MCF 10A (cell line): ENCODE results near the gene GPR108. TPM values are rescaled to one million over a fixed set of nuclear protein-coding genes. Genes with fewer than 3 reads are reported as not detected.
A peak's percentile ranks its signal among the peaks of the same experiment; 100 is the strongest.

ENCODE experiments used
- BruUV-seq: library from RNA; stranded (reverse); fragments of 400-500 nt; replicated peaks from 2 replicates; lab custom pipeline; 2021; lab: Mats Ljungman, UMichigan
- CTCF ChIA-PET: fragments of 300-600 bp; sonication (Branson Sonifier 250); formaldehyde crosslinking; extraction: SDS; loops from one replicate; lab custom pipeline; 2021; ENCODE audit warnings: antibody characterized with exemption, inconsistent platforms; lab: Yijun Ruan, JAX
- POLR2A ChIA-PET: fragments of 300-600, 350-650 bp; sonication (Branson Sonifier 250); formaldehyde crosslinking; extraction: SDS; loops from one replicate; lab custom pipeline; 2020; ENCODE audit warnings: antibody characterized with exemption, inconsistent platforms; lab: Yijun Ruan, JAX
- DNase-seq: peaks from one replicate; pipeline ENCODE4 v3.0.0-alpha.2; 2018; ENCODE audit not compliant: unreplicated experiment
- H3K27ac Mint-ChIP-seq: one replicate; pipeline ENCODE4 v1.8.0; 2022; ENCODE audit warnings: mild to moderate bottlenecking, low read depth, mixed read lengths; ENCODE audit not compliant: unreplicated experiment
- H3K27me3 Mint-ChIP-seq: one replicate; pipeline ENCODE4 v1.8.0; 2022; ENCODE audit warnings: mixed read lengths; ENCODE audit not compliant: insufficient read depth, unreplicated experiment
- H3K36me3 Mint-ChIP-seq: one replicate; pipeline ENCODE4 v1.8.0; 2022; ENCODE audit warnings: mild to moderate bottlenecking, moderate library complexity, mixed read lengths; ENCODE audit not compliant: insufficient read depth, unreplicated experiment
- H3K4me1 Mint-ChIP-seq: one replicate; pipeline ENCODE4 v1.8.0; 2022; ENCODE audit warnings: mixed read lengths; ENCODE audit not compliant: insufficient read depth, unreplicated experiment
- H3K4me3 Mint-ChIP-seq: one replicate; pipeline ENCODE4 v1.8.0; 2022; ENCODE audit warnings: mild to moderate bottlenecking, moderate library complexity, mixed read lengths; ENCODE audit not compliant: unreplicated experiment
- H3K9me3 Mint-ChIP-seq: one replicate; pipeline ENCODE4 v1.8.0; 2022; ENCODE audit warnings: mixed read lengths; ENCODE audit not compliant: unreplicated experiment
- intact Hi-C: fragments of 100-400 bp; cut with micrococcal nuclease; formaldehyde crosslinking; loops from 2 replicates; pipeline ENCODE4 v1.14.1; 2022
- total RNA-seq: library from RNA; stranded (reverse); gene quantifications from 2 replicates; pipeline ENCODE4 v1.2.3, GENCODE V29; 2022
- TF ChIP-seq, protein P1 (sequence below): fragments of 200-600 bp; IDR thresholded peaks from one replicate; pipeline ENCODE4 v1.8.0; 2022; ENCODE audit warnings: antibody characterized with exemption, mild to moderate bottlenecking; ENCODE audit not compliant: unreplicated experiment

Gene GPR108
- total RNA-seq, 1 experiment from 2014 or later, result 115 TPM

GRCh38 chr19:6734096-6734696 lies 3.2 kb downstream of the GPR108 start:
- ChIA-PET POLR2A (interaction anchor here (10.5 kb wide), 1 partner anchor 11 kb away, joined by 189 read pairs; the partner anchor contains the start of gene C3), CTCF (interaction anchor here (0.9 to 2.5 kb wide), 2 partner anchors 11 to 130 kb away, joined by 4 to 12 read pairs; no protein-coding TSS in a partner anchor)
- H3K36me3 Mint-ChIP-seq, result peaks cover 34% of the 10 kb centered on the region
- TF ChIP-seq, protein P1, sequence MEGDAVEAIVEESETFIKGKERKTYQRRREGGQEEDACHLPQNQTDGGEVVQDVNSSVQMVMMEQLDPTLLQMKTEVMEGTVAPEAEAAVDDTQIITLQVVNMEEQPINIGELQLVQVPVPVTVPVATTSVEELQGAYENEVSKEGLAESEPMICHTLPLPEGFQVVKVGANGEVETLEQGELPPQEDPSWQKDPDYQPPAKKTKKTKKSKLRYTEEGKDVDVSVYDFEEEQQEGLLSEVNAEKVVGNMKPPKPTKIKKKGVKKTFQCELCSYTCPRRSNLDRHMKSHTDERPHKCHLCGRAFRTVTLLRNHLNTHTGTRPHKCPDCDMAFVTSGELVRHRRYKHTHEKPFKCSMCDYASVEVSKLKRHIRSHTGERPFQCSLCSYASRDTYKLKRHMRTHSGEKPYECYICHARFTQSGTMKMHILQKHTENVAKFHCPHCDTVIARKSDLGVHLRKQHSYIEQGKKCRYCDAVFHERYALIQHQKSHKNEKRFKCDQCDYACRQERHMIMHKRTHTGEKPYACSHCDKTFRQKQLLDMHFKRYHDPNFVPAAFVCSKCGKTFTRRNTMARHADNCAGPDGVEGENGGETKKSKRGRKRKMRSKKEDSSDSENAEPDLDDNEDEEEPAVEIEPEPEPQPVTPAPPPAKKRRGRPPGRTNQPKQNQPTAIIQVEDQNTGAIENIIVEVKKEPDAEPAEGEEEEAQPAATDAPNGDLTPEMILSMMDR, result no peak
- peaks cover 24% of the 10 kb centered on the region for H3K4me1 Mint-ChIP-seq
- no peak for DNase-seq
- H3K9me3 Mint-ChIP-seq, result no peaks in the 10 kb centered on the region
- no peaks in the 10 kb centered on the region for H3K27me3 Mint-ChIP-seq
- BruUV-seq, result no TSS peak
- H3K27ac Mint-ChIP-seq, result peak overlapping the region; percentile 61
- intact Hi-C loops, result no loop called here
- no peak overlapping the region for H3K4me3 Mint-ChIP-seq

DNA sequence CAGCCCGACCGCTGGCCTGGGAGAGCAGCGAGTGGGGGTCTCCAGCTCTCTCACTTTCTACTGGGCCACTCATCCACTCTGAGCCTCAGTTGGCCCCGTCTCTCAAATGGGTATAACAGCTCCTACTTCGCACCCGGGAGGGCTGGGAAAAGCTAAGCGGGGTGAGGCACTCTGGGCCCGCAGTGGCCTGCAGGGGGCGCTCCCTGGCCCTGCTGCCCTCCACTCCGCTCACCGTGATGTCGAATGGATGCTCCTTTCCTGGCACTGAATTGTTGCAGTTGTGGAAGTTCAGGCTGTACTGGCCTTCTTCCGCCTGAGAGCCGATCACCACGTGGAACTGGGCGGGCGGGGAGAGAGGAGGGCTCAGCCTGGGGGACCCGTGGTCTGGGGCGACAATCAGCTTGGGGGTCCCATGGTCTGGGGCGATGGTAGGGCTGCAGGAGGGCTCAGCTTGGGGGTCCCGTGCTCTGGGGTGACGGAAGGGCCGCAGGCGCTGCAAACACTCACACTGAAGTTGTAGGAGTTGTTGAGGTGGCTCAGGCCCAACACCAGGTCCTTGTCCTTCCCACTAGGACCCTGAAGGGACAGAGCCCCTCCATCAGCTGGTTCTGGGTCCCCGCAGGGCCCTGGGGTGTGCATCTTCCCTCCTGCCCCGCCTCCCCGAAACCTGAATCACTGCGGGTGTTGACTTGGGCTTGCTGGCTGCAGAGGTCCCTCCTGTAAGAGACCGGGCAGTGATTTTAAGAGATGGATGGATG lies 3.9 kb downstream of the GPR108 start:
- POLR2A ChIA-PET, result no interaction called here
- BruUV-seq, result no TSS peak

GRCh38 chr19:6732803-6733337 lies 4.5 kb downstream of the GPR108 start:
- intact Hi-C loops, result no loop called here
- Mint-ChIP-seq H3K4me3 (no peak overlapping the region), H3K9me3 (no peaks in the 10 kb centered on the region), H3K27ac (no peak overlapping the region), H3K36me3 (peaks cover 34% of the 10 kb centered on the region), H3K4me1 (peaks cover 12% of the 10 kb centered on the region), H3K27me3 (no peaks in the 10 kb centered on the region)
- ChIA-PET CTCF (interaction anchor here (0.7 to 2.5 kb wide), 2 partner anchors 40 to 131 kb away, joined by 4 to 12 read pairs; partner anchors contain the start of gene VAV1), POLR2A (no interaction called here)
- TF ChIP-seq, protein P1, result no peak
- no peak for DNase-seq
- BruUV-seq, result no TSS peak

More for the DNA sequence above, 3.9 kb downstream of the GPR108 start:
- Mint-ChIP-seq H3K27me3 (no peaks in the 10 kb centered on the region), H3K4me3 (no peak overlapping the region), H3K9me3 (no peaks in the 10 kb centered on the region), H3K4me1 (peaks cover 18% of the 10 kb centered on the region), H3K36me3 (peaks cover 34% of the 10 kb centered on the region), H3K27ac (no peak overlapping the region)
- CTCF ChIA-PET, result interaction anchor here (0.9 to 2.5 kb wide), 2 partner anchors 10 to 131 kb away, joined by 4 to 12 read pairs; no protein-coding TSS in a partner anchor
- no peak for DNase-seq
- TF ChIP-seq, protein P1, result peak; percentile 25
- intact Hi-C loops, result no loop called here

- intact Hi-C loops, result no loop called here
- no peak for DNase-seq
- Mint-ChIP-seq H3K36me3 (peaks cover 34% of the 10 kb centered on the region), H3K27ac (no peak overlapping the region), H3K9me3 (no peaks in the 10 kb centered on the region), H3K27me3 (no peaks in the 10 kb centered on the region), H3K4me1 (peaks cover 12% of the 10 kb centered on the region), H3K4me3 (no peak overlapping the region)
- CTCF ChIA-PET, result no interaction called here
- POLR2A ChIA-PET, result no interaction called here
- BruUV-seq, result no TSS peak
- TF ChIP-seq, protein P1, result no peak
Observed at GRCh38 chr19:6731822-6732221, 5.6 kb downstream of the GPR108 start.
